Spleen (tissue), 11 donors: Measurements from ENCODE around the gene TSNAXIP1. TPM values are rescaled to one million over a fixed set of nuclear protein-coding genes. Genes with fewer than 3 reads are reported as not detected.

Source experiments
- DNase-seq: peaks from one replicate; pipeline ENCODE4 v3.0.0-alpha.2; 2020
- H3K27ac ChIP-seq, 8 donors: fragments of 200-600 bp; sonication (generic) in 7 of 8; 1 replicate in 4 of 8; 2 replicates in 4 of 8; pipeline versions ENCODE4 v1.5.0 to v1.8.0; 2016 to 2021; ENCODE audit warnings: inconsistent platforms in 4 of 8, mild to moderate bottlenecking in 4 of 8, moderate library complexity in 1 of 8
- H3K27me3 ChIP-seq, 7 donors: fragments of 200-600 bp; sonication (generic) in 6 of 7; replicated peaks in 1 of 7; 1 replicate in 4 of 7; 2 replicates in 3 of 7; pipeline versions ENCODE4 v1.5.0 to v1.8.0; 2016 to 2021; ENCODE audit warnings: inconsistent platforms in 3 of 7, mild to moderate bottlenecking in 1 of 7
- H3K36me3 ChIP-seq, 6 donors: fragments of 200-600 bp; sonication (generic) in 5 of 6; 1 replicate in 4 of 6; 2 replicates in 2 of 6; pipeline versions ENCODE4 v1.5.0 to v1.8.0; 2016 to 2021; ENCODE audit warnings: inconsistent platforms in 2 of 6
- H3K4me1 ChIP-seq, 6 donors: fragments of 200-600 bp; sonication (generic) in 5 of 6; 1 replicate in 3 of 6; 2 replicates in 3 of 6; pipeline versions ENCODE4 v1.5.0 to v1.8.0; 2016 to 2021; ENCODE audit warnings: inconsistent platforms in 3 of 6
- H3K4me3 ChIP-seq, 8 donors: fragments of 200-600 bp; sonication (generic) in 7 of 8; 1 replicate in 4 of 8; 2 replicates in 4 of 8; pipeline versions ENCODE4 v1.5.0 to v1.8.0; 2016 to 2021; ENCODE audit warnings: inconsistent platforms in 4 of 8, mild to moderate bottlenecking in 4 of 8, moderate library complexity in 2 of 8
- H3K9me3 ChIP-seq, 8 donors: fragments of 200-600 bp; sonication (generic) in 7 of 8; 1 replicate in 4 of 8; 2 replicates in 4 of 8; pipeline versions ENCODE4 v1.5.0 to v1.8.0; 2016 to 2021; ENCODE audit warnings: inconsistent platforms in 4 of 8
- POLR2A ChIP-seq, 3 donors: fragments of 450-650 bp; IDR thresholded peaks; one replicate each; pipeline ENCODE4 v1.5.1; 2017; ENCODE audit warnings: antibody characterized with exemption in 3 of 3, mild to moderate bottlenecking in 1 of 3
- POLR2AphosphoS5 ChIP-seq, 3 donors: sonication (generic); formaldehyde crosslinking; IDR thresholded peaks; one replicate each; pipeline ENCODE4 v1.5.1; 2017; ENCODE audit warnings: antibody characterized with exemption in 3 of 3
- WGBS, 5 donors: extraction: QIAGEN DNeasy Blood & Tissue Kit in 3 of 5; methylation state at CpG; one replicate each; pipeline versions ENCODE4 v1.1.5 to v1.1.7; 2013 to 2018; 5-methylcytosine and 5-hydroxymethylcytosine counted together
- intact Hi-C: fragments of 100-400 bp; cut with DNase I; formaldehyde crosslinking; loops from one replicate; pipeline ENCODE4 v1.15.0; 2023; ENCODE audit warnings: low total_unique reads
- polyA plus RNA-seq, 3 donors: library from polyadenylated mRNA; stranded (reverse); fragments of 200-250 nt; gene quantifications; one replicate each; pipeline ENCODE4 v1.2.1, GENCODE V29; 2013
- total RNA-seq, 7 donors: library from RNA; depleted of rRNA in 3 of 7; stranded (reverse); fragments of >200 nt in 3 of 7; fragmentation: NEBNext Ultra II Directional in 4 of 7; extraction: Animal tissue kit (Norgen Biotek cat#: 25700) in 4 of 7; gene quantifications; one replicate each; pipeline versions ENCODE4 v1.1.0 to v1.2.1, GENCODE V29; 2016 to 2021
- TF ChIP-seq, protein P1 (sequence below), 11 experiments: fragments of 200-600 bp in 7 of 11; fragments of 450-650 bp in 4 of 11; sonication (generic) in 4 of 11; IDR thresholded peaks in 8 of 11; conservative IDR thresholded peaks in 3 of 11; 1 replicate in 7 of 11; 2 replicates in 4 of 11; pipeline versions ENCODE4 v1.4.0 to v1.8.0; 2016 to 2021; ENCODE audit warnings: antibody characterized with exemption in 11 of 11, inconsistent platforms in 4 of 11, mild to moderate bottlenecking in 1 of 11
- donor health status: healthy with polysubstance abuse.
- donor health status: DM: no; HTN: no; CAD: no; lungs with moderate emphysema.
- donor health status: DM: no; HTN: no; CAD: no.
- donor health status: Bipolar disorder and iron deficiency.
- donor health status: healthy.
- donor health status: DM: no; HTN: no; CAD: no.
- donor health status: DM: yes; HTN: yes; CAD: no.

The TSNAXIP1 gene
- total and polyA plus RNA-seq, 10 donors: 0.44 to 2.7 (median 0.86) TPM

DNA sequence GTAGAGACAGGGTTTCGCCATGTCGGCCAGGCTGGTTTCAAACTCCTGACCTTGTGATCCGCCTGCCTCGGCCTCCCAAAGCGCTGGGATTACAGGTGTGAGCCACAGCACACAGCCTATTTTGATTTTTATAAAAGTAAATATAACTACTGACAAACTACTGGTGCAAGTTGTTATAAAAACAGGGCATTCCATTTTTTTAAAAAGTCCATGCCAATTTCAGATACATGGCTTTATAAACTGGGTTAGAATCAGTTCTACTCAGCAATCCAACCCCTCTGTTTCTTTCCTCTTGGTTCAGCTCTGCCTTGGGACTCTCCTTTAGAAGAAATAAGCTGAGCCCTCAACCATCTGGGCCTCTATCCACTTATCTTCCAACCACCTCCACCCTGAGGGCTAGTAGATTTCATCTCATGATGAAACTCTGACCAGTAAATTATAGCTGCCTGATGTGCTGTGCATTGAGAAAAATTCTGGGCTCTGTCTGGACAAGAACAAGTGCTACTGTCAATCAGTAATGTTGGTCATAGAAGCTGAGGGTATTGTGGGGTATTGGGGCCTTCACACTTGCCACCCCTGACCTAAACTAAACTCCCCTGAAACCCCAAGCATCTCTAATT lies 10.5 kb upstream of the TSNAXIP1 start:
- H3K4me1 ChIP-seq: peaks cover 2 to 62% (median 18%) of the 10 kb centered on the region in 6 donors
- no peak overlapping the region for H3K27ac ChIP-seq
- no peak for TF ChIP-seq POLR2AphosphoS5 (IDR thresholded peaks at IDR 0.05)
- TF ChIP-seq POLR2A (IDR thresholded peaks at IDR 0.05): no peak
- TF ChIP-seq, protein P1, sequence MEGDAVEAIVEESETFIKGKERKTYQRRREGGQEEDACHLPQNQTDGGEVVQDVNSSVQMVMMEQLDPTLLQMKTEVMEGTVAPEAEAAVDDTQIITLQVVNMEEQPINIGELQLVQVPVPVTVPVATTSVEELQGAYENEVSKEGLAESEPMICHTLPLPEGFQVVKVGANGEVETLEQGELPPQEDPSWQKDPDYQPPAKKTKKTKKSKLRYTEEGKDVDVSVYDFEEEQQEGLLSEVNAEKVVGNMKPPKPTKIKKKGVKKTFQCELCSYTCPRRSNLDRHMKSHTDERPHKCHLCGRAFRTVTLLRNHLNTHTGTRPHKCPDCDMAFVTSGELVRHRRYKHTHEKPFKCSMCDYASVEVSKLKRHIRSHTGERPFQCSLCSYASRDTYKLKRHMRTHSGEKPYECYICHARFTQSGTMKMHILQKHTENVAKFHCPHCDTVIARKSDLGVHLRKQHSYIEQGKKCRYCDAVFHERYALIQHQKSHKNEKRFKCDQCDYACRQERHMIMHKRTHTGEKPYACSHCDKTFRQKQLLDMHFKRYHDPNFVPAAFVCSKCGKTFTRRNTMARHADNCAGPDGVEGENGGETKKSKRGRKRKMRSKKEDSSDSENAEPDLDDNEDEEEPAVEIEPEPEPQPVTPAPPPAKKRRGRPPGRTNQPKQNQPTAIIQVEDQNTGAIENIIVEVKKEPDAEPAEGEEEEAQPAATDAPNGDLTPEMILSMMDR (IDR thresholded peaks at IDR 0.05 in 8 of 11, conservative IDR thresholded peaks at IDR 0.05 in 3 of 11): no peak
- H3K4me3 ChIP-seq: no peak overlapping the region
- 92 to 99% (median 97%) methylated on average over 5 of the region's 5 CpGs for WGBS, 5 donors
- intact Hi-C loops: no loop called here
- peaks cover 0 to 52% (median 14%) of the 10 kb centered on the region in 6 donors for H3K36me3 ChIP-seq
- H3K27me3 ChIP-seq: no peaks in the 10 kb centered on the region
- DNase-seq: no peak
- H3K9me3 ChIP-seq: no peaks in the 10 kb centered on the region

DNA sequence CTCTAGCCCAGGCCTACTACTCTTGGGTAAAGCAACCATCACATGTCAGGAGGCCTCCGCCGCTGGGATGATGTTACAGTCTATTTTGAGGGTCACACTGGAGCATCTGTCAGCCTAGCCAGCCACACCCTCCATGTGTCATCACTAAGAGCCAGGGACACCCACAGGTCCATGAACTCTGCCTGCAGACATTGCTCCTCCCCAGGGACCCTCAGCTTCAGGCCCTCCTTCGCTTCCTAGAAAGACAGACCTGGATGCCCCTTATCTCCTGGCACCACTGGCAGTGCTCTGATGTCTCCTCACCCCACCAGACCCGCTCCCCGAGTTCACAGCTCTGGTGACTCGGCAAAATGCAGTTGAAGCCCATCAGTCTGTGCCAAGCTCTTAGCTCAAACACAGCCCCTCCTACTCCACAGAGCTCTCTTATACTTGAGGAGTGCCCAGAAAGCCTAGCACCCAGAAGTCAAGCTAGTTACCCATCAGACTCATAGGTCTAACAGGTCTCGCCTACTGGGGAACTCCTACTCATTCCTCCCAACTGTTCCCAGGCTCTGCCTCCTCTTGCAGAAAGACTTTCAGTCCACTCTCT lies 6.3 kb upstream of the TSNAXIP1 start:
- H3K27me3 ChIP-seq: no peaks in the 10 kb centered on the region
- intact Hi-C loops: loop anchor here (10.0 kb wide), 2 partner anchors 46 to 276 kb away; partner anchors contain the start of gene RIPOR1
- 81 to 89% (median 86%) methylated on average over 6 to 7 of the region's 7 CpGs for WGBS, 5 donors
- no peaks in the 10 kb centered on the region for H3K9me3 ChIP-seq
- peaks cover 33 to 86% (median 54%) of the 10 kb centered on the region in 6 donors for H3K4me1 ChIP-seq
- DNase-seq: no peak
- no peak overlapping the region for H3K27ac ChIP-seq
- TF ChIP-seq POLR2A (IDR thresholded peaks at IDR 0.05) (no peak), POLR2AphosphoS5 (IDR thresholded peaks at IDR 0.05) (no peak)
- TF ChIP-seq, protein P1 (IDR thresholded peaks at IDR 0.05 in 8 of 11, conservative IDR thresholded peaks at IDR 0.05 in 3 of 11): no peak
- peaks cover 0 to 82% (median 14%) of the 10 kb centered on the region in 6 donors for H3K36me3 ChIP-seq
- H3K4me3 ChIP-seq: no peak overlapping the region

DNA sequence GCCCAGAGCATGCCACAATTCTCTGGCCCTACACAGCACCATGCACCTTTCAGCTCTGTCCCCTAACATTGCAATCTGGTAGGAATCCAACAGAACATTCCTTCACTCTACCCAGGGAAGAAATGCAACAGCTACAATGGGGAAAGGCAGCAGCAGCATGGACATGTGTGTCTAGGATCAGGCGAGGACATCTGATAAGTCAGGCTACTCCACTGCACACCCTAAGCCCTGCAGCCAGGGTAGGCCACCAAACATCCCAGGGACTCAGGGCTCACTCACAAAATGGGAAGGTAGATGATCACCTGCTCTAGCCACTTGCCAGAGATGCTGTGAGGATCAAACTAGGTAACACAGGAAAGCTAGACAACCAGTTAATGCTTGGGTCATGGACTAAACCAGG lies 5.4 kb upstream of the TSNAXIP1 start:
- DNase-seq: no peak
- Histone ChIP-seq H3K36me3 (peaks cover 0 to 82% (median 14%) of the 10 kb centered on the region in 6 donors), H3K27me3 (no peaks in the 10 kb centered on the region), H3K9me3 (no peaks in the 10 kb centered on the region), H3K27ac (peak overlapping the region in 1 of 8 donors; percentile 14), H3K4me1 (peaks cover 38 to 93% (median 60%) of the 10 kb centered on the region in 6 donors), H3K4me3 (peak overlapping the region in 1 of 8 donors; percentile 22)
- intact Hi-C loops: loop anchor here (10.0 kb wide), 2 partner anchors 46 to 276 kb away; partner anchors contain the start of gene RIPOR1
- WGBS, 5 donors: 93 to 100% (median 96%) methylated on average over 1 of the region's 1 CpG
- no peak for TF ChIP-seq POLR2A (IDR thresholded peaks at IDR 0.05)
- no peak for TF ChIP-seq POLR2AphosphoS5 (IDR thresholded peaks at IDR 0.05)
- TF ChIP-seq, protein P1 (IDR thresholded peaks at IDR 0.05 in 8 of 11, conservative IDR thresholded peaks at IDR 0.05 in 3 of 11): no peak

DNA sequence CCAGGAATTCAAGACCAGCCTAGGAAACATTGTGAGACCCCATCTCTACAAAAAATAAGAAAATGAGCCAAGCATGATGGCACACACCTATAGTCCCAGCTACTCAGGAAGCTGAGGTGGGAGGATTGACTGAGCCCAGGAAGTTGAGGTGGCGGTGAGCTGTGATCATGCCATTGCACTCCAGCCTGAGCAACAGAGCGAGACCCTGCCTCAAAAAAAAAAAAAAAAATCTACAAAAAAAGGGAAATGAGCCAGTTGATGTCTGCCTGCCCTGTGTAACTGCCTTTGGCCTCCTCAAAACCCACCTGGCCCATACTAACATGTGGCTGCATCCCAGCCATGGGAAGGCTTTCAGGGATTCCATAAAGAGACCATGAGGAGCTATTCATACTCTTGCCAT lies 4.8 kb upstream of the TSNAXIP1 start:
- intact Hi-C loops: loop anchor here (10.0 kb wide), 2 partner anchors 47 to 277 kb away; partner anchors contain the start of gene RIPOR1
- DNase-seq: peak; percentile 80
- no peaks in the 10 kb centered on the region for H3K27me3 ChIP-seq
- H3K27ac ChIP-seq: peak overlapping the region in 4 of 8 donors; percentile 12 to 63 (median 25)
- 31 to 71% (median 57%) methylated on average over 2 of the region's 2 CpGs for WGBS, 5 donors
- H3K4me3 ChIP-seq: peak overlapping the region in 1 of 8 donors; percentile 22
- no peaks in the 10 kb centered on the region for H3K9me3 ChIP-seq
- TF ChIP-seq, protein P1 (IDR thresholded peaks at IDR 0.05 in 8 of 11, conservative IDR thresholded peaks at IDR 0.05 in 3 of 11): no peak
- TF ChIP-seq POLR2AphosphoS5 (IDR thresholded peaks at IDR 0.05): peak in 2 of 3 donors; percentile 44 to 62
- no peak for TF ChIP-seq POLR2A (IDR thresholded peaks at IDR 0.05)
- H3K4me1 ChIP-seq: peaks cover 38 to 88% (median 61%) of the 10 kb centered on the region in 6 donors
- peaks cover 0 to 78% (median 14%) of the 10 kb centered on the region in 6 donors for H3K36me3 ChIP-seq
